ENCODE results near the gene IDH3B. TPM values are rescaled to one million over a fixed set of nuclear protein-coding genes. Genes with fewer than 3 reads are reported as not detected.

IDH3B gene
- total and polyA plus RNA-seq, 2 of the 13 experiments (the other 11 are each of a cell fraction or from before 2014, with no cell fraction given) = 215 to 254 TPM

DNA sequence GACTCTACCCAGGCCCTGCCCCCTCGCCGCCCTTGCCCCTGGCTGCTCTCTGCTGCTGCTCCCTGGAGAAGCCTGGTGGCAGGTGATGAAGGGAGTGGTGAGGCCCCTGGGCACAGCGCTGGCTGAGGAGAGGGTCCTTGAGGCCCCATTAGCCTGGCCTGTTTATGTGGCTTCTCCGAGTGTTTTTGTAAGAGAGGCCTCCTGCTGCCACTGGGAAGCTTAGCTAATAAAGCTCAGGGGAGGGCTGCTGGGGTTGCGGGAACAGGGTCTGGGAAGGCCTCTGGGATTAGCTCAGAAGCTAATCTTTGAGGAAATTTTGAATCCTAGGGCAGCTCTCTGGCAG is 44.0 kb upstream of the IDH3B start:
- no peak overlapping the region for H3K4me3 ChIP-seq (replicated peaks in 1 of 3; ENCODE audit: insufficient read depth in 1 of 3, low read depth in 2 of 3, low read length in 3 of 3)
- no peaks in the 10 kb centered on the region for H4K20me1 ChIP-seq (ENCODE audit: insufficient read depth, low read length)
- no peaks in the 10 kb centered on the region for H3K9me3 ChIP-seq (ENCODE audit: low read length)
- FAIRE-seq (no peak), ATAC-seq (peak; percentile 11), DNase-seq (ENCODE audit: low spot score) (no peak)
- no peaks in the 10 kb centered on the region for H3K79me2 ChIP-seq (ENCODE audit: insufficient read depth, low read length)
- in situ Hi-C loops (cut with HindIII; ENCODE audit: extremely low pct_ligation_motif_present, low pct_unique_long_range_greater_than_20kb) = no loop called here
- TF ChIP-seq, protein P1, sequence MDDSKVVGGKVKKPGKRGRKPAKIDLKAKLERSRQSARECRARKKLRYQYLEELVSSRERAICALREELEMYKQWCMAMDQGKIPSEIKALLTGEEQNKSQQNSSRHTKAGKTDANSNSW (CRISPR knock-in tag; IDR thresholded peaks at IDR 0.05; ENCODE audit: borderline replicate concordance) = no peak
- 0 out of 2 replicates have a peak, but pooled peaks have one; percentile 37 for TF ChIP-seq HNRNPL (IDR thresholded peaks at IDR 0.05; ENCODE audit: low read depth, low read length)
- TF ChIP-seq BCL6 (CRISPR knock-in tag; IDR thresholded peaks at IDR 0.05) = no peak
- no peak for TF ChIP-seq ETV5 (CRISPR knock-in tag; IDR thresholded peaks at IDR 0.05; ENCODE audit: borderline replicate concordance)
- ChIA-PET CTCF (ENCODE audit: low intra/inter-chr PET ratio, low total read pairs) (no interaction called here), POLR2A (no interaction called here)
- H3K9ac ChIP-seq (ENCODE audit: insufficient read depth, low read depth, low read length) = no peak overlapping the region
- no peaks in the 10 kb centered on the region for H3K36me3 ChIP-seq (replicated peaks in 1 of 2; ENCODE audit: control insufficient read depth in 1 of 2, insufficient read depth in 2 of 2, low read length in 2 of 2)
- no peak overlapping the region for H3K27ac ChIP-seq (ENCODE audit: extremely low read length, insufficient read depth, low read length)
- H3K4me1 ChIP-seq (ENCODE audit: insufficient read depth, low read length) = peaks cover 14% of the 10 kb centered on the region
- intact Hi-C loops (cut with micrococcal nuclease; ENCODE audit: unreplicated experiment) = no loop called here
- H2AFZ ChIP-seq (ENCODE audit: low read length) = no peak overlapping the region
- 42% methylated on average over 5 of the region's 5 CpGs for WGBS (ENCODE audit: low lambda C conversion rate)
- no peak overlapping the region for H3K4me2 ChIP-seq (ENCODE audit: low read depth, low read length)
- no TSS peak for BruUV-seq (replicated peaks)
- peaks cover 19 to 76% of the 10 kb centered on the region in 2 experiments; a peak in 4 of 5 replicates for H3K27me3 ChIP-seq (ENCODE audit: control insufficient read depth in 1 of 2, insufficient read depth in 2 of 2, low read length in 2 of 2)

DNA sequence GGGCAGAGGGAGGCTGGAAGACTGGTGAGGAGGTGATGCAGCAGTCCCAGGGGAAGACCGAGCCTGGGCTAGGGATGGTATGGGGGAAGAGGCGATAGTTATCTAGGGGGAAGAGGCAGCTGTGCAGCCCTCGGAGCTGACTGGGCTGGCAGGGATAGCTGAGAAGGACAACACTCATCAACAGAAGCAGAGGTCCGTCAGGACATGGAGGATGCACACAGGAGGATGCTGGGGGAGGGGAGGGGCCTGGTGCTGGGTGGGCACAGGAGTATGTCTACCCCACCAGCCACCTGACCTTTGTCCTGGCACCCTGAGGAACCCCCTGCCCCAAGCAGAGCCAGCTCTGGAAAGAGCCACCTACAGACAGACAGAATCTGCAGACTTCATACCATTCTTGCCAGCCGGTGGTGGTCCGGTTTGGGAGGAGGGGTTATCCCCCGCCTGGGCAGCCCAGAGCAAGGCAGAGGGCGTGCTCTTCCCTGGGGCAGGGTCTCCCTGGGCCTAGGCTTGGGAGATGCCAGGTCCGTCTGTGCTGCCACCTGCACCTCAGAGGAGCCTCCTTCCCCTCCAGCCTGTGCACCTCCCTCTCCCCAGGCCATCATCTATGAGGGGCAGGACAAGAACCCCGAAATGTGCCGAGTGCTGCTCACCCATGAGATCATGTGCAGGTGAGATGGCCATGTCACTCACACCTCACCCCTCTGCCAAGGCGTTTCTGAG is 43.5 kb upstream of the IDH3B start:
- FAIRE-seq (no peak), DNase-seq (ENCODE audit: low spot score) (no peak), ATAC-seq (peak; percentile 7)
- Histone ChIP-seq H3K27me3 (ENCODE audit: control insufficient read depth in 1 of 2, insufficient read depth in 2 of 2, low read length in 2 of 2) (peaks cover 22 to 80% of the 10 kb centered on the region in 2 experiments; a peak in 4 of 5 replicates), H3K9ac (ENCODE audit: insufficient read depth, low read depth, low read length) (no peak overlapping the region), H3K9me3 (ENCODE audit: low read length) (no peaks in the 10 kb centered on the region), H4K20me1 (ENCODE audit: insufficient read depth, low read length) (no peaks in the 10 kb centered on the region), H3K4me2 (ENCODE audit: low read depth, low read length) (no peak overlapping the region), H3K27ac (ENCODE audit: extremely low read length, insufficient read depth, low read length) (no peak overlapping the region), H3K4me3 (replicated peaks in 1 of 3; ENCODE audit: insufficient read depth in 1 of 3, low read depth in 2 of 3, low read length in 3 of 3) (no peak overlapping the region), H3K79me2 (ENCODE audit: insufficient read depth, low read length) (no peaks in the 10 kb centered on the region), H3K4me1 (ENCODE audit: insufficient read depth, low read length) (peaks cover 14% of the 10 kb centered on the region), H3K36me3 (replicated peaks in 1 of 2; ENCODE audit: control insufficient read depth in 1 of 2, insufficient read depth in 2 of 2, low read length in 2 of 2) (no peaks in the 10 kb centered on the region), H2AFZ (ENCODE audit: low read length) (no peak overlapping the region)
- CTCF ChIA-PET (ENCODE audit: low intra/inter-chr PET ratio, low total read pairs) = no interaction called here
- in situ Hi-C loops (cut with HindIII; ENCODE audit: extremely low pct_ligation_motif_present, low pct_unique_long_range_greater_than_20kb) (no loop called here), intact Hi-C loops (cut with micrococcal nuclease; ENCODE audit: unreplicated experiment) (no loop called here)
- POLR2A ChIA-PET = no interaction called here
- BruUV-seq (replicated peaks) = no TSS peak
- 14% methylated on average over 12 of the region's 12 CpGs for WGBS (ENCODE audit: low lambda C conversion rate)
- no peak for TF ChIP-seq TBL1XR1 (IDR thresholded peaks at IDR 0.05; ENCODE audit: borderline replicate concordance, low read length, partially characterized antibody)
- TF ChIP-seq, protein P2, sequence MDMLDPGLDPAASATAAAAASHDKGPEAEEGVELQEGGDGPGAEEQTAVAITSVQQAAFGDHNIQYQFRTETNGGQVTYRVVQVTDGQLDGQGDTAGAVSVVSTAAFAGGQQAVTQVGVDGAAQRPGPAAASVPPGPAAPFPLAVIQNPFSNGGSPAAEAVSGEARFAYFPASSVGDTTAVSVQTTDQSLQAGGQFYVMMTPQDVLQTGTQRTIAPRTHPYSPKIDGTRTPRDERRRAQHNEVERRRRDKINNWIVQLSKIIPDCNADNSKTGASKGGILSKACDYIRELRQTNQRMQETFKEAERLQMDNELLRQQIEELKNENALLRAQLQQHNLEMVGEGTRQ (IDR thresholded peaks at IDR 0.05; ENCODE audit: low read depth, low read length) = no peak
- TF ChIP-seq, protein P2 (CRISPR knock-in tag; IDR thresholded peaks at IDR 0.05; ENCODE audit: borderline replicate concordance) = no peak
- 0 out of 2 replicates have a peak, but pooled peaks have one; percentile 30 for TF ChIP-seq BRD4 (CRISPR knock-in tag; IDR thresholded peaks at IDR 0.05)
- TF ChIP-seq JUND (CRISPR knock-in tag; IDR thresholded peaks at IDR 0.05) = no peak
- TF ChIP-seq, protein P3, sequence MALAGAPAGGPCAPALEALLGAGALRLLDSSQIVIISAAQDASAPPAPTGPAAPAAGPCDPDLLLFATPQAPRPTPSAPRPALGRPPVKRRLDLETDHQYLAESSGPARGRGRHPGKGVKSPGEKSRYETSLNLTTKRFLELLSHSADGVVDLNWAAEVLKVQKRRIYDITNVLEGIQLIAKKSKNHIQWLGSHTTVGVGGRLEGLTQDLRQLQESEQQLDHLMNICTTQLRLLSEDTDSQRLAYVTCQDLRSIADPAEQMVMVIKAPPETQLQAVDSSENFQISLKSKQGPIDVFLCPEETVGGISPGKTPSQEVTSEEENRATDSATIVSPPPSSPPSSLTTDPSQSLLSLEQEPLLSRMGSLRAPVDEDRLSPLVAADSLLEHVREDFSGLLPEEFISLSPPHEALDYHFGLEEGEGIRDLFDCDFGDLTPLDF (CRISPR knock-in tag; IDR thresholded peaks at IDR 0.05) = no peak
- no peak for TF ChIP-seq HNRNPK (IDR thresholded peaks at IDR 0.05; ENCODE audit: low read depth, low read length, poor library complexity, severe bottlenecking)
- TF ChIP-seq ZNF552 (CRISPR knock-in tag; IDR thresholded peaks at IDR 0.05; ENCODE audit: borderline replicate concordance) = no peak

Measured in HepG2 (cell line).